Type B pancreatic cell (in vitro differentiated cells): ENCODE data around the gene TNK1. TPM values are rescaled to one million over a fixed set of nuclear protein-coding genes. Genes with fewer than 3 reads are reported as not detected.

ENCODE experiments used
- DNase-seq: peaks from one replicate; pipeline ENCODE4 v3.0.0; 2021; ENCODE audit warnings: mixed read lengths; ENCODE audit not compliant: unreplicated experiment; ENCODE audit errors: extremely low spot score
- H3K27ac Mint-ChIP-seq: 2 replicates; pipeline ENCODE4 v1.8.0; 2021; ENCODE audit warnings: mild to moderate bottlenecking, mixed read lengths
- H3K27me3 Mint-ChIP-seq: 2 replicates; pipeline ENCODE4 v1.8.0; 2021; ENCODE audit warnings: mixed read lengths
- H3K36me3 Mint-ChIP-seq: 2 replicates; pipeline ENCODE4 v1.8.0; 2021; ENCODE audit warnings: mixed read lengths
- H3K4me1 Mint-ChIP-seq: one replicate; pipeline ENCODE4 v1.8.0; 2021; ENCODE audit warnings: mixed read lengths; ENCODE audit not compliant: unreplicated experiment
- H3K4me3 Mint-ChIP-seq: 2 replicates; pipeline ENCODE4 v1.8.0; 2021; ENCODE audit warnings: mild to moderate bottlenecking, mixed read lengths
- H3K9me3 Mint-ChIP-seq: 2 replicates; pipeline ENCODE4 v1.8.0; 2021; ENCODE audit warnings: mixed read lengths
- total RNA-seq: library from RNA; stranded (reverse); gene quantifications from 2 replicates; pipeline ENCODE4 v1.2.1, GENCODE V29; 2021; ENCODE audit warnings: low replicate concordance
- TF ChIP-seq, protein P1 (sequence below): fragments of 200-600 bp; sonication (generic); conservative IDR thresholded peaks from 2 replicates; pipeline ENCODE4 v1.5.0; 2021; ENCODE audit warnings: antibody characterized with exemption, mild to moderate bottlenecking

TNK1 gene
- total RNA-seq, 1 donor from 2014 or later, result 6.6 TPM

DNA sequence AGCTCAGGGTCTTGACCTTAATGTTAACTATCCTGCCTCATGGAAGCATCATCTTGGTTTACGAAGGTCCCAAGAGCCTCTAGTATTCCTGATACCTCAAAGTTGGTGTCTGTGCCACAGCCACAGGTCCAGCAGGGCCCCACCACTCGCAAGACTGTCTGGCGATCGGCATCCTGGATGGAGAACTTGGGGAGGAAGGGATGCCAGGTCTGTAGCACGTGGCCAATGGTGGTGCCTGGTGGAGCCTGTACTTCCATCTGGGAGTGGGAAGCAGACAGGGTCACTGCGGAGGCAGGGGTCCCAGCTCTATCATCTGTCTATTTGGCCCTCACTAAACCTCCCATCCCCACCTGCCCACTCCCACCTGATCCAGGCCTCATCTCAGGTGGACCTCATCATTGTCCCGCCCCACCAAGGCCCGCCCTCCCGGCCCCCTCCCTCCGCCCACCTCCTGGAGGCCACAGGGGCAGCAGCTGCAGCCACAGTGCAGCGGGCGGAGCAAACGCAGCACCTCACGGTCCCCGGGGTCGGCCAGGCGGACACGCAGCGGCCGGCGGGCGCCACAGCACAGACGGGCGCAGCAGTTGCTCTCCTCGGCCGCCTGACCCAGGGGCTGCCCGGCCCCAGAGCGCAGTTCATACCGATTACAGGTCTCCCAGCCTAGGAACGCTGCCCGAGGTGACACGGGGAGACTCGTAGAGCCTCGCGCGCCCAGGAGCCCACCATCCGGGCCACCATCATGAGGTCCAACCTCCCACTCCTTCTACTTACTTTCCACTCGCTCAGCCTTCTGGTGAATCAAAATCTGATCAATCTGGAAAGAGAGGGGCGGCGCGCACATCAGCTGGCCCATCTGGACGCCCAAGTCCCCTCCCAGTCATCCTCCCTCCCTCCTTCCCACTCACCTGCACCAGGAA, 12.1 kb downstream of the TNK1 start:
- no peak overlapping the region for H3K27ac Mint-ChIP-seq

DNA sequence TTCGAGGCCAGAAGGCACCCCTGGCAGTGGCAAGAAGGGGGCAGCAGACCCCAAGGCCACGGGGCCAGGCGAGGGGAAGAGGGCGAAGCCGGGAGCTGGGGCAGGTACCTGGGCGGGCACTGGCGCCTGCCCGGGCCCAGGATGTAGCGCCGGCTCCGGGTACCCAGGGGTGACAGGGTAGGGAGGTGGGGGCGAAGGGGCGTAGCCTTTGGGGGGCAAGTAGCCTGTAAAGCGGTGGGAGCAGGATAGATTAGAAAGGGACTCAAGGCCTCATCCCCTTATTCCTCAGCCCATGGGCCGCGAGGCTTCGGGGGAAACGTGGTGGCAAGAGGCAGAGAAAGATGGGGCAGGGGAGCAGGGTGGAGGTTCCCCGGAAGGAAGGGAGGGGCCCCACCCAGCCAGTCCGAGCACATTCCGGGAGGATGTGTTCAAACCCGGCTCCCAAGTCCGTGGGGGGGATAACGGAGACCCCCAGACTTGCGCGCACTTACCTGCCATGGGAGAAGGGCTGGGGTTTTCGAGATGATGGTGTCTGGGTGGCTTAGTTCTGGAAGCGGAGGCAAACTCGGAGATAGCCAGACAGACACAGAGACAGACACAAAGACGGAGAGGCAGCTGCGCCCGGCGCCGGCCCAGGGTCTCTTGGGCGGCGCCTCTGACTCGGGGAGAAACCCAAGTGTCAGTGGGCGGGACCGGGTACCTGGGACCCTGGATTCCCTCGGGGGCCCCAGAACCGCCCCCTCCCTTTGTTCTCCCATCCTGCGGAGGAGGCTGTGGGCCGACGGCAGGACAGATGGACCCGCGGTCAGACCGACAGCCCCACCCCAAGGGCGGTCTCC, 12.9 kb downstream of the TNK1 start:
- no peak for DNase-seq
- Mint-ChIP-seq H3K9me3 (no peaks in the 10 kb centered on the region), H3K4me1 (peaks cover 5% of the 10 kb centered on the region), H3K27ac (peak overlapping the region; percentile 77), H3K36me3 (peaks cover 11% of the 10 kb centered on the region), H3K27me3 (no peaks in the 10 kb centered on the region), H3K4me3 (peak overlapping the region; percentile 91)
- TF ChIP-seq, protein P1, sequence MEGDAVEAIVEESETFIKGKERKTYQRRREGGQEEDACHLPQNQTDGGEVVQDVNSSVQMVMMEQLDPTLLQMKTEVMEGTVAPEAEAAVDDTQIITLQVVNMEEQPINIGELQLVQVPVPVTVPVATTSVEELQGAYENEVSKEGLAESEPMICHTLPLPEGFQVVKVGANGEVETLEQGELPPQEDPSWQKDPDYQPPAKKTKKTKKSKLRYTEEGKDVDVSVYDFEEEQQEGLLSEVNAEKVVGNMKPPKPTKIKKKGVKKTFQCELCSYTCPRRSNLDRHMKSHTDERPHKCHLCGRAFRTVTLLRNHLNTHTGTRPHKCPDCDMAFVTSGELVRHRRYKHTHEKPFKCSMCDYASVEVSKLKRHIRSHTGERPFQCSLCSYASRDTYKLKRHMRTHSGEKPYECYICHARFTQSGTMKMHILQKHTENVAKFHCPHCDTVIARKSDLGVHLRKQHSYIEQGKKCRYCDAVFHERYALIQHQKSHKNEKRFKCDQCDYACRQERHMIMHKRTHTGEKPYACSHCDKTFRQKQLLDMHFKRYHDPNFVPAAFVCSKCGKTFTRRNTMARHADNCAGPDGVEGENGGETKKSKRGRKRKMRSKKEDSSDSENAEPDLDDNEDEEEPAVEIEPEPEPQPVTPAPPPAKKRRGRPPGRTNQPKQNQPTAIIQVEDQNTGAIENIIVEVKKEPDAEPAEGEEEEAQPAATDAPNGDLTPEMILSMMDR, result peak; percentile 35

More for the DNA sequence above, 12.1 kb downstream of the TNK1 start:
- TF ChIP-seq, protein P1, result no peak
- H3K27me3 Mint-ChIP-seq, result no peaks in the 10 kb centered on the region
- no peaks in the 10 kb centered on the region for H3K9me3 Mint-ChIP-seq
- DNase-seq, result no peak
- H3K4me3 Mint-ChIP-seq, result peak overlapping the region; percentile 91
- H3K36me3 Mint-ChIP-seq, result peaks cover 11% of the 10 kb centered on the region
- H3K4me1 Mint-ChIP-seq, result peaks cover 5% of the 10 kb centered on the region

DNA sequence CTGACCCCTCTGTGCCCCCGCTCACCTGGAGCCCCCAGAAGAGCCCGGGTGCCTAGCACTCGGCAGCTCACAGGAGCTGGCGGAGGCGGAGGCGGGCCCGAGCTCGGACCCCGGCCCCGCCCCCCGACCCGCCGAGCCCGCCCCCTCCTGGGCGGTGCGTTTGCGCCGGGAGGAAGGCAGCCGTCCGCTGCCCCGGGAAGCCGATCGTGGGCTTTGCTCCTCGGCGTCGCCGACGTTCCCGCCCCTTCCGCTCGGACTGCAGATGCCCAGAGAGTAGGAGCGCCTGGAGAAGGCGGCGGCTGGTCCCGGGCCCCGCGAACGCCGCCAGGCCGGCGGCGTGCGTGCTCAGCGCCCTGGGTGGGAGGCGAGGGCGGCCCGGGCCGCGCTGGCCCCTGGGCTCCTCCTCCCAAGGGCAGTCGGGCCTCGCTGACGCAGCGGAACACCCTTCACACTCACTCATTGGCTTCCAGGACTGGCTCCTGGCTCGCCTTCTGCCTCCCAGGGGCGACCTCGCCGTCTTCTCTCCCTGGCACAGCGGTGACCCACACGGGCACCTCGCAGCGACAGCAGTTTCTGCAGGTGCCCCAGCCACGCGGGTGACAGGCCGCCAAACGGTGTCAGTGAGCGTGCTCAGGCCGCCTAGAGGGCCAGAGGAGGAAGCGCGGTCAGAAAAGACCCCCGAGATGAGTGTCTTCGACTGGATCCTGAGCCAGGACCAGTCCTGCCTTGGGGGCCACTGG, 13.7 kb downstream of the TNK1 start, which contains the start of gene PLSCR3:
Gene PLSCR3 (minus strand): TSS at position 74 of the 740 bp plus-strand sequence. CDS start 415 bp downstream, outside the sequence.
- Mint-ChIP-seq H3K4me3 (peak within 1 kb of the TSS; percentile 96), H3K36me3 (peaks cover 5% of the 10 kb centered on the region), H3K9me3 (no peaks in the 10 kb centered on the region), H3K27me3 (no peaks in the 10 kb centered on the region), H3K27ac (peak within 1 kb of the TSS; percentile 89), H3K4me1 (peaks cover 6% of the 10 kb centered on the region)
- DNase-seq, result peak; percentile 90
- TF ChIP-seq, protein P1, result peak; percentile 76

DNA sequence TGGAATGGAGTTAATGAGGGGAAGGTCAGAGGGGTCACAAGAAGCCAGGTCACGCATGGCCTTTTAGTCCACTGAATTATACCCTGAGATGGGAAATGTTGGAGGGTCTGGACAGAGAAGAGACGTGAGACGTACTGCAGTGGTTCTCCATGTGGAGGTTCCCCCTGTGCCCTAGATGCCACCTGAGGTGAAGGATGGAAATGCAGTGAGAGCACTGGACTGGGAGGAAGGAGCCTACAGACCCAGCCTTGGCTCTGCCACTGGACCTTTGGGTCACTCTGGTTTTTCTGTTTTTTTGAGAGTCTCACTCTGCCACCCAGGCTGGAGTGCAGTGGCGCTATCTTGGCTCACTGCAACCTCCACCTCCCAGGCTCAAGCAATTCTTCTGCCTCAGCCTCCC, 15.3 kb downstream of the TNK1 start:
- Mint-ChIP-seq H3K27ac (no peak overlapping the region), H3K27me3 (no peaks in the 10 kb centered on the region), H3K9me3 (no peaks in the 10 kb centered on the region), H3K4me3 (peak overlapping the region; percentile 66), H3K36me3 (no peaks in the 10 kb centered on the region), H3K4me1 (peaks cover 9% of the 10 kb centered on the region)
- TF ChIP-seq, protein P1, result no peak
- no peak for DNase-seq

DNA sequence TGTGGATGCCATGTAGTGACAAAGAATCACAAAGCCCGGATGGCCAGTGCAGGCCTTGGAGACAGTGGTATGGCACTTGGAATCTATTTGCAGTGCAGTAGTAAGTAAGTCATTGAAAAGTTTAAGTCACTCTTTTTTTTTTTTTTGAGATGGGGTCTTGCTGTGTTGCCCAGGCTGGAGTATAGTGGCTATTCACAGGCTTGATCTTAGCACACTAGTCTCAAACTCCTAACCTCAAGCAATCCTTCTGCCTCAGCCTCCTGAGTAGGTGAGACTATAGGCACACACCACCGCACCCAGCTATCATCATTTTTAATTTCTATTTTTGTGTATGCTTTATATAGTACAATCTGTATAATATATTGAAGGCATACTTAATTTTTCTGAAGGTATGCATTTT, 17.7 kb downstream of the TNK1 start:
- H3K4me3 Mint-ChIP-seq, result no peak overlapping the region
- TF ChIP-seq, protein P1, result no peak
- H3K27me3 Mint-ChIP-seq, result no peaks in the 10 kb centered on the region
- DNase-seq, result no peak
- H3K4me1 Mint-ChIP-seq, result peaks cover 14% of the 10 kb centered on the region
- no peak overlapping the region for H3K27ac Mint-ChIP-seq
- H3K9me3 Mint-ChIP-seq, result no peaks in the 10 kb centered on the region
- no peaks in the 10 kb centered on the region for H3K36me3 Mint-ChIP-seq
